ENCODE results near the gene AP2M1.
A peak's percentile ranks its signal among the peaks of the same experiment; 100 is the strongest.
"Not testable (repeated sequence)": the region's sequence is repeated elsewhere in the genome, so short reads cannot be mapped to it uniquely, and the experiment has no call there.

The AP2M1 gene

DNA sequence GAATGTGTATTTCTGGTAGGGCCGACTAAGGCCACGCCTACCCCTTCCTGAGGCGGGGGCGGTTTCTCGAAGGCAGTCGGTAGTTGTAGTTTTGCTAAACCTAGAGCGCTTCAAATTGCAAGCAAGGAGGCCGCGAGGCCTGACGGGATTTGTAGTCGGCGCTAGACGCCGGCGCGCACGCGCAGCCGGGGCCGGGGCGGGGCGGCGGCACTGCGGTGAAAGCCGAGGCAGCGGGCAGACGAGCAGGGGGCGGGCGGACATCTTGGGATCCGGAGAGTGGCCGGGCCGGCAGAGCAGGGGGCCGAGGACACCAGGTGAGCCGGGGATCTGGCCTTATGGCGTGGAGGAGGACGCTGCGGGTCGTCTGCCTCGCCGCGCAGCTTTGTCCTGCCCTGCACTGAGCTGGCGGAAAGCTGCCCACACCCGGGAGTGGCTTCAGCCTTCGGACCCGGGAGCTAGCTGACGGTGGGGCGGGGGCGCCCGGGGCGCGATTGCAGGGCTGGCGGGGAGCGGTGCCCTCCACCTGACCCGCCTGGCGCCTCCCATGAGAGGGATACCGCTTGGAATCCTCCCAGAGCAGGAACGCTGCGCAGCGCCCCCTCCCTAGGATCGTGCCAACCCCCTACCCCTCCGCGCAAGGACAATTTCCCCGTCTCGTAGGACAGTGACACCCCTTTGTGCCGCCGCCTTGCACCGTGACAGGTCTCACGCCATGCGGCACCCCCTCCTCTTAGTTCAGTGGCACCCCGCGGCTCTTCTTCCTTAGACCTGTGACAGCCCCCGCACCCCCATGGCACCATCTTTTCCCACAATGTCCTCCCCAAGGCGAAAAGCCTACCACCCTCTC, at the start of gene AP2M1:
Gene AP2M1, plus strand, starts transcription at position 210 of the 847 bp plus-strand sequence. CDS start 2,139 bp downstream, outside the sequence.
- peak; percentile 95 for DNase-seq (ENCODE audit: low read depth in 2 of 2)

DNA sequence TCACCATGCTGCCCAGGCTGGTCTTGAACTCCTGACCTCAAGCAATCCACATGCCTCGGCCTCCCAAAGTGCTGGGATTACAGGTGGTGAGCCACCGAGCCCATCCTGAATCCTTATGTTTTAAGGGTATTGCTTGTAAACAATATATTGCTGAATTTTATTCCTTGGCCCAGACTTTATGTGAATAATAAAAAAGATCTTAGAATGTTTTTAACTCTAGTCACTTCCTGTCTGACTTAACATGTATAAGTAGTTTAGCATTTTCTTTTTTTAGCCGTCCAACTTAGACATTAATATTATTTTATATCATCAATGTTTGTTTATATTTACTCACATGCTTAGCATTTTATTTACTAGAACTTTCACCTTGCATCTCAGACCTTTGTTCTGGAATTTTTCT, 48.6 kb upstream of the AP2M1 start:
- DNase-seq (ENCODE audit: low read depth in 2 of 2) = no peak

DNA sequence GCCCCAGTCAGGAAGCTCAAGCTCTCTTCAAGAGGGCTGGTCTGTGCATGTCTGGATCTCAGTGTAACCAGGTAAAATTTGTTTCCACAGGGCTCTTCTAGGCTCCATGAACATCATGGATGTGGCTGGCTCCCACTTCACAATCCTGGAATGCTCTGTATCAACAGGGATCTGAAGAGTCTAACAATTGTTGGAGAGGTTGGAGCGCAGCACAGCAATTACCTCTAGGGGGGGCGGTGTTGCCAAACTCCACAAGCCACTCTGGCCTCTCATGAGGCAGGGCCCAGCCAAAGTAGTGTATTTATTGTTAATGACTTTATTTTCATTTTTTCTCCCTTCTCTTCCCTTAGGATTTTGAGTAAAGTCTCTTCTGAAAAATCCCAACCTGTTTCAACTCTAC, 45.6 kb upstream of the AP2M1 start:
- no peak for DNase-seq (ENCODE audit: low read depth in 2 of 2)

DNA sequence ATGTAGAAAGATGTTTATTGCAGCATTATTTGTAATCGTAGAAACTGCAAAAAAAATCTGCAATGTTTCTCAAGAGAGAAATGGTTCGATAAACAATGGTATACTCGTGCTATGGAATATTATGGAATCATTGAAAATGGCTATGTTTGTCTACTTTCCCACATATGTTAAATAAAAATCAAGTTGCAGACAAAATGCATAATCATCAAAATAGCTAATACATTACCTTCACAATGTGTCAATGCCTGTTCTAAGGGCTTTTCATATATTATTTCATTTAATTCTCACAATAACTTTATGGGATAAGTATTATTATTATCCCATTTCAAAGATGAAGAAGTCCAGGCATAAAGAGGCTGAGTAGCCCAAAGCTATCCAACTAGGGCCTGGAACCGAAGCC, 41.7 kb upstream of the AP2M1 start:
- DNase-seq (ENCODE audit: low read depth in 2 of 2) = no peak

DNA sequence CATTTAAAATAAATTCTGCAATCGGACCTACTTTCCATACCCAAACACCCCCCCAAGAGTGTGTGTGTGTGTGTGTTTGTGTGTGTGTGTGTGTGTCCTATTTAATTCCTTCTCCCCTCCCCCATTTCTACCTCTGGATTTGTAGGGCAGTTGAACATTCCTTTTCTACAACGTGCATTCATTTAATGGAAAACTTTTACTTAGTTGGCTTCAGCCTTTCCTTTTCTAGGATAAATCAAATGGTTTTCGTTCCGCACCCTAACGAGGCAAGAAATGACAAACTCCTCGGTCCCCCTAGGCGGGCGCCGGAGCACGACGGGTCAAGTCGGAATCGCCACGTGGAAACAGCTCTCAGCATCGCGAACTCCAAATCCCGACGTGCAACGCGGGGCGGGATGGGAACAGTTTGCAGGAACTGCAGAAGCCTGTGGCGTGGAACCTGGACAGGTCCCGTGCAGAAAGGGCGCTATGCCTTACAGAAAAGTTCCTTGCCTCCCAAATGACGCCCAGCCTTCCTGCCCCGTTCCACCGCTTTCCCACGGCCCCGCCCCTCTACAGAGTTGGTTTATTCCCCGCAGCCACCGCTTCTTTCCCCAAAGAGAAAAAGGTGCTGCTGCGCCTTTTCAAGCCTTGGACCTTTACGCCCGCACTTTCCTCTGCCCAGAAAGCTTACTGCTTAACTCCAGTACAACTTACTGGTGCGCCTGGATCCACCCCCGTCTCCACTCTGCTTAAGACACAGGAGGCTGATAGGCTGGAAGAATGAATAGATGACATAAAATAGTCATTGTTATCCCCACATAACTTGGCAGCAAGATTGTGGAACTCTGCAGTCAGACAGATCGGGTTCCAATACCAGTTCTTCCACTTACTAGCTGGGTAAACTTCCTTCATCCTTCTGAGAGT, 40.6 kb upstream of the AP2M1 start:
- DNase-seq (ENCODE audit: low read depth in 2 of 2) = peak; percentile 46 to 70

DNA sequence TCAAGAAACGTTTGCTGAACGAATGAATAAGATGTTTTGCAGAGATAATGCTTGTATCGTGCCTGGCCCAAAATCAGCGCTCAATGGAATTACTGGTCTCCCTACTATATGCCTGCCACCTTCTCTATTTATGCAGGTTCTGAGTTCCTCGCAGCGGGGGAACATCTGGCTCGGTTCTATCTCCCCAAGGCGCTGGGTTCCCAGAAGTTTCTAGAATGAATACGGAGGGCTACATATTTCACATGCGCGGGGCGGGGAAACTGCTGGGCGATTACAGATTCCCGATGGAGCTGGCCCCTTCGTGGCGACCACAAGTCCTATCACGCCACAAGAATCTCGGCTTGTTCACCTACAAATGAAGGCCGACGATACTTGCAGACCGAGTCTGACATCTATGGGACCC, 39.9 kb upstream of the AP2M1 start:
- no peak for DNase-seq (ENCODE audit: low read depth in 2 of 2)

DNA sequence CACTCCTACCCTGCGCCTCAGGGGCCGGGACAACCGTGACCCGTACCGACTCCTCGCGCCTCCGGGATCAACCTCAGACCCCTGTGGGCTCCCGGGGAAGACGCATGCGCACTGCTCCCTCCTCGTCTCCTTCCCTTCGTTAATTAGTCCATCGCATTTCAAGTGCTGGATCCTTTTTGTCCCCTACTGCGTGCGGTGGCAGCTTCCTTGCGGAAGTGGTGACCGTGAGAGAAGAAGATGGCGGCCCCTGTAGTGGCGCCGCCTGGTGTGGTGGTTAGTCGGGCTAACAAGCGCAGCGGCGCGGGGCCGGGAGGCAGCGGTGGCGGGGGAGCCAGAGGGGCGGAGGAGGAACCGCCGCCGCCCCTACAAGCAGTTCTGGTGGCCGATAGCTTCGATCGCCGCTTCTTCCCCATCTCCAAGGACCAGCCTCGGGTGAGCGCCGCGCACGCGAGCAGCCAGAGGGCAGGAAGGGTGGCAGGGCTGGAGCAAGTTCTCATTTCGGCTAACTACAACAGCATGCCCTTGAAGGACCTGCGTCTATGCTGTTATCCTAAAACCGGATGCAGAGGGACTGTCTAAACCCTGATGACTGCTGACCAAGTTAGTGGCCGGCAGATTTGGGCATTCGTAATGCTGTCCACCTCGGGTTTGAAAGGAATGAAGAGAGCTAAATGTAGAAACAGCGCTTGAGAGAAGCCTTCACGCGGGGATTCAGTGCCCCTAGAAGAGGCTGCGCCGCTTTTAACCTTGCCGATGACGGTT, 39.3 kb upstream of the AP2M1 start, which contains the start of gene EIF2B5:
Gene EIF2B5, plus strand, starts transcription at position 210 of the 762 bp plus-strand sequence. Its CDS starts 28 bp downstream, at position 238.
- DNase-seq (ENCODE audit: low read depth in 2 of 2) = peak; percentile 79 to 84

DNA sequence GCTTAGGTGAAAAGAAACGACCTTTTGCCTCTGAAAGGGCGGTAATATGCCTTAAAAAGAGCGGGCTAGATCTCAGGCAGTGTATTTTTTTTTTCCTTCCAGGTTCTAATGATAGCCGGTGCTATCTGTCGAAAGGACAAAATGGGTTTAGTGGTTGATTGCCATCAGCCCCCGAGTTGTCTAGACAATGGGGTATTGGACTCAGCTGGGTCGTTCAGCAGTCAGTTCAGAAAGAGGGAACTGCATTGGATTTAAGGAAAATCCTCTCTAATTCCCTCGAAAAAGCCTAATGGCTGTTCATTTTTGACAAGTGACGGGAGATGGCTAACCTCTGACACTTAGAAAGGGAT, 38.8 kb upstream of the AP2M1 start:
- no peak for DNase-seq (ENCODE audit: low read depth in 2 of 2)

DNA sequence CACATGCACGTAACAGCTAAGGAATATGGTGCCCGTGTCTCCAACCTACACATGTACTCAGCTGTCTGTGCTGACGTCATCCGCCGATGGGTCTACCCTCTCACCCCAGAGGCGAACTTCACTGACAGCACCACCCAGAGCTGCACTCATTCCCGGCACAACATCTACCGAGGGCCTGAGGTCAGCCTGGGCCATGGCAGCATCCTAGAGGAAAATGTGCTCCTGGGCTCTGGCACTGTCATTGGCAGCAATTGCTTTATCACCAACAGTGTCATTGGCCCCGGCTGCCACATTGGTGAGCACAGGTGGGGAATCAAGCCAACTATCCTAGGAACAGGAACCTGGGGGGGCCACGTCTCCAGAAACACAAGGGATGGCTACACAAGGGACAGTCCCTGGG, 34.2 kb upstream of the AP2M1 start:
- no peak for DNase-seq (ENCODE audit: low read depth in 2 of 2)

DNA sequence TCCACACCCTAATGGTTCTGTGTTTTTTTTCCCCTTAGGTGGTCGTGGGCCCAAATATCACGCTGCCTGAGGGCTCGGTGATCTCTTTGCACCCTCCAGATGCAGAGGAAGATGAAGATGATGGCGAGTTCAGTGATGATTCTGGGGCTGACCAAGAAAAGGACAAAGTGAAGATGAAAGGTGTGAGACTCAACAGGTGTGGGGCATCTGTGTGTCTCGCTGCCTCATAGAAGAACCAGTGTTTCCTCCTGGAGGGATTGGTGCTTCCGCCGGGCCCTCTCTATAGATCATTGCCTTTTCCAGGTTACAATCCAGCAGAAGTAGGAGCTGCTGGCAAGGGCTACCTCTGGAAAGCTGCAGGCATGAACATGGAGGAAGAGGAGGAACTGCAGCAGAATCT, 32.5 kb upstream of the AP2M1 start:
- DNase-seq (ENCODE audit: low read depth in 2 of 2) = no peak

DNA sequence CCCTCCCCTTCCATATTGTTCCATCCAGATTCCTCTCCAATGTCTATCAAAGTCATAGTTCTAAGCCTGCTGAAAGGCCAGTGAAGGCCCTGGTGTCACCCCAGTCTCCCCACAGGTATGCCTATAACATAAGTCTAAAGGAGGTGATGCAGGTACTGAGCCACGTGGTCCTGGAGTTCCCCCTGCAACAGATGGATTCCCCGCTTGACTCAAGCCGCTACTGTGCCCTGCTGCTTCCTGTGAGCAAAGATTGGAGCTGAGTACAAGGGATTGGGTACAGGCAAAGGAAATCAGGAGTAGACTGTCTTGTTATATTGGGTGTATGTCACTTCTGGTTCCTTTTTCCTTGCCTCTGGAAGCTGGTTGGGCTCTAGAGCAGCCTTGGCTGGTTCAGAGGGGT, 31.3 kb upstream of the AP2M1 start:
- DNase-seq (ENCODE audit: low read depth in 2 of 2) = no peak

DNA sequence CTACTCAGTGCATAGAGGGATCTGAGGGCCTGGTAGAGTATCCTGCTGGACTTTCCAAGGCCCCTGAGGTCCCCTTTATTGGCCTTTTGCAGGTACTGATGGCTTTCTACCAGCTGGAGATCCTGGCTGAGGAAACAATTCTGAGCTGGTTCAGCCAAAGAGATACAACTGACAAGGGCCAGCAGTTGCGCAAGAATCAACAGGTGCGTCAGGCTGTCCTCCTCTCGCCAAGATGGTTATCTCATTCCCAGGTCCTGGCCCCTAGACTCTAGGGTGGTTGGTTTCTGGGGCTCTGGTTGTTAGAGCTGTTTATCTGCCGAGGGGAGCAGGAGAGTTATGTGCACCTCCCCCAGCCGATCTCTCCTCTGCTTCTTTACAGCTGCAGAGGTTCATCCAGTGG, 30.1 kb upstream of the AP2M1 start:
- no peak for DNase-seq (ENCODE audit: low read depth in 2 of 2)

DNA sequence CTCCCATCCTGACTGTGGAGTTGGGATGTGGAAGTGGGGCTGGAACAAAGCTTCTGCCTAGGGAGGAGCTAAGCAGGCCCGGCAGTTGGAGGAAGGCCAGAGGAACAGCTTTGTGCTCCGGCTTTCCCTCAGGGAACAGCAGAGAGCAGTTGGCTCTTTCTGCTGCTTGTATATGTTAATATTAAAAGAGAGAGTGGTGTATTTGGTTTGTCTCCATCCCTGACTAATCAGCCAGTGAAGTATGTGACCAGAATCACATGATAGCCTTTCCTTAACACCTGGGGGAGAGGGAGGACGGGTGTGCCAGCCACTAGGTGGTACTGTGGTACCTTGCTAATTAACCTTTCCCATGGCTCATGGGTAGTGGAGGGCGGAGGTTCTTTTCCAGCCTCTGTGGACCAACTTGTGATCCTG, 29.5 kb upstream of the AP2M1 start:
- DNase-seq (ENCODE audit: low read depth in 2 of 2) = no peak

DNA sequence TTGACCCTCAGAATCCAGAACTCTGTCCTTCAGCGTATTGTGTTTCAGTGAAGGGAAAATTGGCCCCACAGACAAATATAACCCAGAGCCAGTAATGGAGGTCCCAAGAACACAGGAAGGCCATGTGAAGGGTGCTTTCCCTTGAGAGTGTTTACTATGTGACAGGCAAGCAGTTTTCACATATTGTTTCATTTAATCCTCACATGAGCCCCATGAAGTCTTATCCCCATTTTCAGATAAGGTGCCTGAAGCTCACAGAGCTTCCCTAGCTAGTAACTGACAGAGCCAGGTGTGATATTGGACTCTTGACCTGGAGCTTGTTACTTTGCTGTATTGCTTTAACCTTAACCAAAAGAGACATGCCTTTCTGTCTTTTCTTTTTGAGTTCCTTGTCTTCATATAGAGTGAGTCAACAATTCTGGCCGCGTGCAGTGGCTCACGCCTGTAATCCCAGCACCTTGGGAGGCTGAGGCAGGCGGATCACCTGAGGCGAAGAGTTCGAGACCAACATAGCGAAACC, 28.8 kb upstream of the AP2M1 start:
- no peak for DNase-seq (ENCODE audit: low read depth in 2 of 2)

DNA sequence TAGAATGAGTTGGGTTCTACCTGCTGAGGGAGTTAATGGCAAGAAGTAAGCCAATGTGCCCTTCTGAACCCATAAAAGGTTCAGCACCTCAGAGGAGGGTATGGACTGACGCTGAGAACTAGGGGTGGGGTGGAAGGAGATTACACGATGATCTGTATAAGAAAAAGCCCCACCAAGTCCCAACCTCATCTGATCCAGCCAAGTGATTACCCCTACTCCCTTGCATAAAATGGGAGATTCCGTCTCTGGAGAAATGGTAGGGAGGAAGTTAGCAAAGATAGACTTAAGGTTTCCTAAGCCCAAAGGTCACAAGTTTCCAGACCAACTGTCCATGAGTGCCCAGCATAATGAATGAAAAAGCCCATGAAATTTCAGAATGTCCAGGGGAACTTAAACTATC, 26.6 kb upstream of the AP2M1 start:
- DNase-seq (ENCODE audit: low read depth in 2 of 2) = no peak

DNA sequence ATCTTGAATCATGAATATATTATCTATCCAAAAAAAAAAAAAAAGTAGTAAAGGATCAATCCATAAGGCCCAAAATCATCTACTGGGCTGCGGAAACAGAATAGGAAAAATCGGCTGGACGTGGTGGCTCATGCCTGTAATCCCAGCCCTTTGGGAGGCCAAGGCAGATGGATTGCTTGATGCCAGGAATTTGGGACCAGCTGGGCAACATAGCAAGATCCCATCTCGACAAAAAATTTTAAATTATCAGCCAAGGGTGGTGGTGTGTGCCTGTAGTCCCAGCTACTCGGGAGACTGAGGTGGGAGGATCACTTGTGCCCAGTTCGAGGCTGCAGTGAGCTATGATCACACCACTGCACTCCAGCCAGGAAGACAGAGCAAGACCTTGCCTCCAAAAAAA, 25.5 kb upstream of the AP2M1 start:
- no peak for DNase-seq (ENCODE audit: low read depth in 2 of 2)

DNA sequence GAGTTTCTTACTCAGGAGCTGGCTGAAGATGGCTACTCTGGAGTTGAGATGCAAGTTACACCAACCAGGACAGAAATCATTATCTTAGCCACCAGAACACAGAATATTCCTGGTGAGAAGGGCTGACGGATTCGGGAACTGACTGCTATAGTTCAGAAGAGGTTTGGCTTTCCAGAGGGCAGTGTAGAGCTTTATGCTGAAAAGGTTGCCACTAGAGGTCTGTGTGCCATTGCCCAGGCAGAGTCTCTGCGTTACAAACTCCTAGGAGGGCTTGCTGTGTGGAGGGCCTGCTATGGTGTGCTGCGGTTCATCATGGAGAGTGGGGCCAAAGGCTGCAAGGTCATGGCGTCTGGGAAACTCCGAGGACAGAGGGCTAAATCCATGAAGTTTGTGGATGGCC, 24.9 kb upstream of the AP2M1 start:
- DNase-seq (ENCODE audit: low read depth in 2 of 2) = not testable (repeated sequence)

DNA sequence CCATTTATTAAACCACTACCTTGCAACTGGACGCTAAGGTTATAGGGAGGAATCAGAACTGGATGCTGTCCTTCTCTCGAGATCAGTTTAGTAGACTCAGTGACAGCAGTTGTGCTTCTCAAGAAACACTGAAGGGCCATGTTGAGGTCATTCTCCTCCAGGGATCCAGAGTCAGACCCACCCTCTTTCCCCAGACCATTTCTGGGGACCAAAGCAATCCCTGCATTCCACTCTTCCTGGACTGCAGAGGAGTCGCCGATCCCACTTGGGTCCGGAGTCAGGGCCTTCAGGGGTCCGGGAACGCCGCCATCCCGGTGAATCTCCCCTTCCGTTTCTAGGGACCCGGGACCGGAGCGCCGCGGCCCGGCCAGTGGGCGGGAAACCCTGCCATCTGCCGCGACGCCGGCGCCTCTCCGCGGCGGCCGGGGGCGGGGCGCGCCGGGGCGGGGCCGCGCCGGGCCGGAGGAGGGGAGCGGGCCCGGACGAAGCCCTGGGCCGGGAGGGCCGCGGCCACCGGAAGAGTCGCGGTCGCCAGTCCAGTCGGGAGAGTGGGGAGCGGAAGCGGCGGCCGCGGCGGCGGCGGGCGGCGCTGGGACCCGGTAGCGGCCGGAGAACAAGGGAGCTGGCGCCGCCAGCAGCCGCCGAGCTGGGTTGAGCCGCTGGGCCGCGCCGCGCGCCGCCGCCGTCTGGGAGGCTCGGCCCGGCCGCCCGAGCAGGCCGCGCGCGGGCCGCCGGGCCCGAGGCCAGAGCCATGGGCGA, 19.6 kb upstream of the AP2M1 start, which contains the start of gene DVL3:
Gene DVL3, plus strand, starts transcription at position 493 of the 759 bp plus-strand sequence. Its CDS starts 259 bp downstream, at position 752.
- DNase-seq (ENCODE audit: low read depth in 2 of 2) = peak in 1 of 2 experiments; percentile 24

DNA sequence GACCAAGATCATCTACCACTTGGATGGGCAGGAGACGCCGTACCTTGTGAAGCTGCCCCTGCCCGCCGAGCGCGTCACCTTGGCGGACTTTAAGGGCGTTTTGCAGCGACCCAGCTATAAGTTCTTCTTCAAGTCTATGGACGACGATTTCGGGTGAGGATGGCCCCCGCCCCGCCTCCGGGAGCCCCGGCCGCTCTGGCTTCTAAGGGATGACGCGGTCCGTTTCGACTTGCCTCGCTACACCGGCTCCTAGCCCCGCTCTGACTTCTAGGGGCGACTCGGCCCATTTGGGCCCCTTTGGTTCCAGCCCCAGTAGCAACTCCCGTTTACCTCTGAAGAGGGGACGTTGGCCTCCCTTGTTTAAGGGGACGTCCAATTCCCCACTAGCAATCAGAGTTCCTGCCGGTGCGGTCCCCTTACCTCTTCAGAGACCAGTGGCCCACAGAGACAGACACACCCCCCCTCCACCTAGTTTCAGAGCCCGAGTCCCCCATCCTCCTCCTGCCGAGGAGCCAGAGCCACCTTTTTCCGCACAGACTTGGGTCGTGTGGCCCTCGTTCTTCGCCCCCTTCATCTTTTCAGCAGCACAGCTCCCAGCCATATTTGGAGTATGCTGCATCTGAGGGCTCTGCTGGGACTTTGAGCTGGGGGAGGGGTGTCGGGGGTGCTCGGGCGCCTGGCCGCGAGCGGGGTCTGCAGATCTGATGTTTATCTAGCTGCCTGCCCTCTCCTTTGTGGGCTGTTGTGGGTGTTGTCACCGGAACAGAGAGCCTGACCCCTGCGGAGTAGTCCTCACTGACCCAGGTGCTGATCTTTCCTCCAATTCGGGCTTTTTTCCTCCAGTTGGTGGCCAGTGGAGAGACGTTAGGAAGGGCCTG, 18.8 kb upstream of the AP2M1 start:
- DNase-seq (ENCODE audit: low read depth in 2 of 2) = peak in 1 of 2 experiments; percentile 43

DNA sequence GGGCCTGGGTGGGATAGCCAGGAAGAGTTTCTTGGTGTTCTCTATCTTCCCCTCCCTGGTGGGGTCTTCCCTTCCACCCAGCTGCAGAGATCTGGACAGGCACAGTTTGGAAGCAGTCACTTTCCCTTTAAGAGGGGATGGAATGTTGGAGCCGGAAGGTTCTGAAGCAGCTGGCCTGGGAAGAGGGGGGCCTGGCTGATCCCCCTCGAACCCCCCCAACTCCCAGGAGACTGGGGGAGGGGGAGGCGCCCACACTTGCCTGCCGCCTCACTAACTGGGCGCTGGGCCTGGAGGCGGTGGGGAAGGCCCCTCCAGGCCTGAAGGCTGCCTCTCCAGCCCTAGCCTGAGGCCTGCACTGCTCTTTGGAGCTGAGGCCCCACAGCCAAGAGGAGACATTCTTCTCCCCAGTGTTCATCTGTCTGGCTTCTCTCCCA, 18.1 kb upstream of the AP2M1 start:
- no peak for DNase-seq (ENCODE audit: low read depth in 2 of 2)

Data from stimulated activated CD4-positive, alpha-beta T cell treated with anti-CD3 and anti-CD28 coated beads, Interleukin-12 subunit alpha, Interleukin-12 subunit beta, amount 100 ng/mL, for 24 hours (primary cell).